Measurements from ENCODE around the gene SLC26A9.

DNA sequence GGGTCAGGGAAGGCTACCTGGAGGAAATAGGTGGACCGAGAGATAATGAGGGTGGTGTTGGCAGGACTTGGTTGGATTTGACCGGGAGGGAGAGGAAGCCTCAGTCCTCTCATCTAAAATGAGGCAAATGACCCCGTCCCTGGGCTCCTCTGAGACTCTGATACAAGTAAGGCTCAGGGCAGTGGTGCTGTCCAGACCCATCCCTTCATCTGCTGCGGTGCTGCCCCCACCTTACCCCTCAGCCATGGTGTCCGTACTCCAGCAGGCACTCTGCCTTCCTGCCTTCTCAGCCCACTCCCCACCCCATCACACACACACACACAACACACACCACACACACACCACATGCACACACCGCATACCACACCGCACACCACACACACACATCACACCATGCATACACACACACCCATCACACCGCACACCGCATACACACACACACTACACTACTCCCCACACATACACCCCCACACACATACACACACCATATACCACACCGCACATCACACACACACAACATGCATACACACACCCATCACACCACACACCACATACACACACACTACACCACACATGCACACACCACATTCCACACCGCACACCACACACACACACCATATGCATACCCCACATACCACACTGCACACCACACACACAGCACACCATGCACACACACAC, 29.4 kb upstream of the SLC26A9 start:
- TF ChIP-seq ZBTB49 (CRISPR knock-in tag; IDR thresholded peaks at IDR 0.05; ENCODE audit: borderline replicate concordance), result no peak
- no peak for TF ChIP-seq MAX (CRISPR knock-in tag; IDR thresholded peaks at IDR 0.05)
- no peak for TF ChIP-seq CCNT2 (IDR thresholded peaks at IDR 0.05; ENCODE audit: borderline replicate concordance, extremely low read depth, insufficient read length, low read depth, low read length)
- no peak for TF ChIP-seq E2F5 (CRISPR knock-in tag; IDR thresholded peaks at IDR 0.05)
- TF ChIP-seq EP400 (IDR thresholded peaks at IDR 0.05), result no peak
- TF ChIP-seq NFYB (IDR thresholded peaks at IDR 0.05; ENCODE audit: extremely low read depth, insufficient read length), result no peak
- TF ChIP-seq RB1 (IDR thresholded peaks at IDR 0.05; ENCODE audit: low read depth), result no peak
- no peak for TF ChIP-seq HCFC1 (IDR thresholded peaks at IDR 0.05; ENCODE audit: low read depth, low read length)
